Midbrain (tissue), 1 donor: ENCODE results near the gene ORC1.
"Not testable (repeated sequence)": the region's sequence is repeated elsewhere in the genome, so short reads cannot be mapped to it uniquely, and the experiment has no call there.

Experiments
- DNase-seq: peaks from one replicate; lab custom pipeline; 2025; lab: John Stamatoyannopoulos, UW

ORC1 gene

DNA sequence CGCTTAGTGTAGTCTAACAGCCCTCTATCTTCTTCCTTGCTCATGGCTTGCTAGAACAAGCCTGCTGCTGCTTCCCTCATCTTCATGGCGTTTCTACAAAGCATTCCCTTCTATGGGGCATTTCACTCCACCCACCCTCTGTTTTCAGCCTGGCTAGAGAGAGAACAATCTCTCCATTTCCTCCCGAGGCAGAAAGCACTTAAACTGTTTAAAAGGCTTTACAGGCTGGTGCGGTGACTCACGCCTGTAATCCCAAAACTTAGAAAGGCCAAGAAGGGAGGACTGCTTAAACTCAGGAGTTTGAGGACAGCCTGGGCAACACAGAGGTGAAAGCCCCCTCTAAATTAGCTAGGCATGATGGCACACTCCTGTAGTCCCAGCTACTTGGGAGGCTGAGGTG lies 17.8 kb downstream of the ORC1 start:
- DNase-seq = no peak

- DNase-seq = no peak
These were observed 18.8 kb downstream of the ORC1 start for GRCh38 chr1:52385376-52385775.

GRCh38 chr1:52369851-52370250 lies 34.4 kb downstream of the ORC1 start:
- not testable (repeated sequence) for DNase-seq

DNA sequence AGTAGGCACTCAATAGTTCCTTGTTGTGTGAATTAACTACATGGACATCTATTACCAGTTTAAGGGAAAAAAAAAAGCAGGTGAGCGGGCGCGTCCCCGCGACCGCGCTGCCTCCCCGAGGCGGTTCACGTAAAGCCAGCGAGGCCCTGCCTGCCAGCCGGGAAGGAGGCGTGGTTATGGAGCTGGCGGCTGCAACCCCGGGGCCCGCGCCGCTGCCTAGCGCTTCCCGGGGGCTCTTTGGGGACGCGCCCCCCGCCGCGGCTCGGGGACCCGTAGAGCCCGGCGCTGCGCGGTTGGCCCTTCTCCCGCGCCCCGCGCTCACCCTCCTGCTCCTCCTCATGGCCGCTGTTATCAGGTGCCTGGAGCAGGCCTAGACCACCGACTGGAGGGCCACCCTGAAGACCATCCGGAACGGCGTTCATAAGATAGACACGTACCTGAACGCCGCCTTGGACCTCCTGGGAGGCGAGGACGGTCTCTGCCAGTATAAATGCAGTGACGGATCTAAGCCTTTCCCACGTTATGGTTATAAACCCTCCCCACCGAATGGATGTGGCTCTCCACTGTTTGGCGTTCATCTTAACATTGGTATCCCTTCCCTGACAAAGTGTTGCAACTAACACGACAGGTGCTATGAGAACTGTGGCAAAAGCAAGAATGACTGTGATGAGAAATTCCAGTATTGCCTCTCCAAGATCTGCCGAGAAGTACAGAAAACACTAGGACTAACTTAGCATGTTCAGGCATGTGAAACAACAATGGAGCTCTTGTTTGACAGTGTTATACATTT lies 35.6 kb downstream of the ORC1 start:
- DNase-seq = peak; percentile 28

- DNase-seq = no peak
These were observed 37.0 kb downstream of the ORC1 start for GRCh38 chr1:52367272-52367671.

DNA sequence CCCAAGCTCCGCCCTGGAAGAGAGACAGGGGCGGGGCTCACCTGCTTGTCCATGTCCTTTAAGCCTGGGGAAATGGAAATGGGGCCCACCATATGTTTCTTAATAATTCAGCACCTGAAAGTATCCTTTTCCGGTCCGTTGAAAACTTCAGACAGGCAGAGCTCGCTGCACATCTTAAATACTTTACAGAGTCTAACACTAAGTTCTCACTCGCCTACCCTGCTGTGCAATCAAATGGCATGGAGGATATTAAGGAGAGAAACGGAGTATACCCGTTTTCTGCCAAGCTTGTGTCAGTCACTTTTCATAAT lies 37.8 kb downstream of the ORC1 start:
- DNase-seq = no peak

DNA sequence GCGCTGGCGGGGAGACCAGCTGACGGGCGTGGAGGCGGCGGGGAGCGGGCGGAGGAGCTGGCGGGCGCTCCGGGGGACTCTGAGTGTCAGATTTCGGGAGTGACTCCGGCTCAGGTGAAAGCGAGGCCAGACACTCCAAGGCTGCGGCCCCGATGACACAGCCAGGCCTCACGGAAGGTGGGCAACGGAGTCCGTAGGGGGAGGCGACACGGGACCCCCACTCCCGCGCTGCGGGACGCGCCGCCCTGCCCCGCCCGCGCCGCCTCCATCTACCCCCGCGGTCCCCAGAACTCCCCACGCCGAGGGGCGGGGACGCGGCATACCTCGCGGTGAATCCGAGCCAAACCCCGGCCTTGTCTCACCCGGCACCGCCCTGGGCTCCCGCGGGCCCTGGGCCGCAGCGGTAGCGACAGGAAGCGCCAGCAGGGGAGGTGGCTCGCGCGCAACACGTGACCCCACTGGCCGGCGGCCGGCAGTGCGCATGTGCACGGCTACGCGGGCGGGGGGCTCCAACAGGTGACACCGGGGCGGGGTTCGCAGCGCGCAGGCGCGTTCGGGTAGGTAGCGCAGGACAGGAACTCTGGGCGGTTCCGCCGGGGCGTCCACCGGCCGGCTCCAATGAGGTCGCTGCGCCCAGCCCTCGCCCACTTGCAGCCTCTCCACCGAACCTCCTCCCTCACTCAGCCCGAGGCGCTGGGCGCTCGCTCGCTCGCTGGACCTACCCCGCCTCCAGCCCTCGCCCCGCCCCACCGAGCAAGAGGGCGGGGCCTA lies 38.3 kb downstream of the ORC1 start, which contains the start of gene CC2D1B:
Gene CC2D1B, minus strand, starts transcription at position 460 of the 771 bp plus-strand sequence. CDS start 1,585 bp downstream, outside the sequence.
- DNase-seq = peak; percentile 91

GRCh38 chr1:52365071-52365745 lies 39.0 kb downstream of the ORC1 start:
- no peak for DNase-seq

DNA sequence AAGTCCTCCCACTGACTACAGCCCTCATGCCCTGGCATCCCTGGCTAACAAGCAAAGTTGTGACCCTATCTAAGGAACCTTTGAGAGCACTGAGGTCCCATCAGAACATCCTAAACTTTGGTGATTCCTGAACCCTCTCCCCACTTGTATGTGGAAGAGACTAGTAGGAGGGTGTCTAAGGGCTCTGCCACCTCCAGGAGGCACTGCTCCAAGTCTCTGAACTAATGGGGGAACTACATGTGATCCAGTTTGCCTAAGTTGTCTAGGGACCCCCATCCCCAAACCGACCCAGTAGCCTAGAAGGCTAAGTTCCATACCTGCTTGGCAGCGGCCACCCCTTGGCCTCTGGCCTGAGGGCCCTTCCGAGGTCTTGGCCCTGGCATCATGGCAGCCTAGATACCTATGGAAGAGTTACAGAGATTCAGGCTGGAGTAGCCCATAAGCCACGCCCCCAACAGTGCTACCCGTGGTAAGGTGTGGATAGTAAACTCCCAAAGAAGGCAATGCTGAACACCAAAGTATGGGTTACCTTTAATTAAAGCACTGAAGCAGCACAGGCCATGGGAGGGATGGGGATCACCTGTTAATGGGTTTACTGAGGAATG lies 39.9 kb downstream of the ORC1 start:
- no peak for DNase-seq

DNA sequence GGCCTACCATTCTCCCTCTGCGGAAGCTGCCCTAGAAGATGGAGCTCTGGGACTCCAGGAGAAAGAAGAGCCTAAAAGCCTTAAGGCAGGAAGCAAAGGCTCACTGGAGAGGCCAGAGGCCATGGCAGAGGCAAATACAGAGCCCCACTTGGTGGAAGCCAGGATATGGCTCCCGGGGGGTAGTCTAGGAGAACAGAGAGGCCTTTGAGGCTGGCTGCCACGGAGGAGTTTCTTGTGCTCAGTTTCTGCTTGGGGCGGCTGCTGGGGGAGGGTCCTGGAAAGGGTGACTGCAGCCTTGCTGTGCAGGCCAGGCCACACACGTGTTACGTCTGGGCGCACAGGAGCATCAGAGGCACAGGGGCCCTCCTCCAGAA lies 43.6 kb downstream of the ORC1 start:
- no peak for DNase-seq

GRCh38 chr1:52359676-52360594 lies 44.3 kb downstream of the ORC1 start:
- DNase-seq = no peak

DNA sequence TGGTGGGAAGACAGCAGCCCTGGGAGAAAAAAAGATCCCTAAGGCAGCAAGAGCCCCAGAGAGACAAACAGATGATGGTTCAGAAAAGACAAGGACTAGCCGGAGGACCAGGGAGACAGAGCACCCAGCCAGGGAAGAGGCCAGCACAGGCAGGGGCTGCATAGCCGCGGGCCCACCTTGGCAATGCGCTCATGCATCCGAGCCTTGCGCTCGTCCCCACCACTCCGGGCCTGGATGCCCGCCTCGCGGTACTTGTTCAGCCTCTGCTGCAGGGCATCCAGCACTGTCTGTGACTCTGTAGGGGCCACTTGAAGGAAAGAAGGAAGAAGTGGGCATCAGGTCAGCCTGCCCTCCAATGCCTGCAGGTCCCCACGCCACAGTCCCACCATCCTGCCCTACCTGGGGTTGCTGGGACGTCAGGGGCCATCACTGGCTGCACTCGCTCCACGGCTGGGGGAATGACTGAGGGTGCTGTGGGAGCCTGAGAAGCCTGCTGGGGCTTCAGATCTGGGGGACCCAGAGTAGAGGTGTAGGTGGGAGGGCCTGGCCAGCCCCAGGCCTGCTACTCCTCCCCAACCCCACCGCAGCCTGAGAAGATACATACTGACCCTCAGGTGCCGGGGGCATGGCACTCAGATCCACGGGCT lies 45.2 kb downstream of the ORC1 start:
- no peak for DNase-seq

- no peak for DNase-seq
These were observed 46.8 kb downstream of the ORC1 start for GRCh38 chr1:52357397-52357796.

DNA sequence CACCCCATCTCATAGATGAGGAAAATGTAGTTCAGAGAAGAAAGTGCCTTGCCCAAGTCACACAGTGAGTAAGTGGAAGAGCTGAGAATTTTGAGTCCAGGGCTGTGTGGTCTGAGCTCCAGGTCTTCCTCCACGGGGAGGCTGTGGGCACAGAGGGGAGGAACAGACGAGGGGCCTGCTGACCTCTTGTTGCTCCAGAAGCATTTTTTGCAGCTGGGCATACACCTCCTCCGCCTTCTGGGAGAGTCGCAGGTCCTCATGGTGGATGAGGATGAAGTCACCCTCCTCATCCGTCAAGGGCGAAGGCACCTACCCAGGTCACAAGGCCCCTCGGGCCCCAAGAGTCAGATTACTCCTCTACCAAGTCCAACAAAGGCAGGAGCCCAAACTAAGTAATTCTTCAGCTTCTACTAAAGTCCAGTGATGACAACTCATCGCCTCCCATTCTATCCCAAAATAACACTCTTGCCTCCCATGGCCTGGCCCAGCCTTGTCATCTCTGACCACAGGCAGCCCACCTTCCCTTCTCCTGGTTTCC lies 47.3 kb downstream of the ORC1 start:
- DNase-seq = no peak

DNA sequence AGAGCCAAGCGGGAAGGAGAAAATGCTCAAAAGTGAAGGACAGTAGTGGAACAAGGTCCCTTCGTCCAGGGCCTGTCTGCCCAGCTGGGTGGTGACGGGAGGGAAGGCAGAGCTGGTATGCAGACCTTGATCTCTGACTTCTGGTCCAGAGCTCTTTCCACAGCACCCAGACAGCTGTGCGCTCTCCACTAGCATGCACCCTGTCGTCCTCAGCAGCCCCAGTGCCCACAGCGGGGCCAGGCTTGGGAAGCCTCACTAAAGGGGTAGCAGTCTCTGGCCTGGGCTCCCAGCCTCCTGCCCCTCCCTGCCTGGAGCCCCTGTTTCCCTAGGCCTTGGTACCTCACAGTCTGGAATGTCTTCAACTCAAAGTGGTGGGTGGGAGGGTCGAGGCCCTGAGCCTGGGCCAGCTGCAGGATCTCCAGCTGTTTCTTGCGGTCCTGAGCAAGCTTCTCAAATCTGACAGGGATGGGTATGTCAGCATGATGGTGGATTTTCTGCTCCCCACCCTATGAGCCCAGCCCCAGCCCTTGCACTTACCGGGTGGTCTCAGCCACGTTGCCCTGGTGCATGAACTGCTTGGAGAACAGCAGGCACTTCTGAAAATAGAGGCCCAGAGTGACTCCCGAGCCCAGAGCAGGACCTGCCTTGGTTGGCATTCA lies 48.2 kb downstream of the ORC1 start:
- no peak for DNase-seq

GRCh38 chr1:52355436-52355835 lies 48.8 kb downstream of the ORC1 start:
- no peak for DNase-seq

- no peak for DNase-seq
These were observed 51.5 kb downstream of the ORC1 start for GRCh38 chr1:52352690-52353089.

- peak; percentile 49 for DNase-seq
These were observed 55.4 kb downstream of the ORC1 start for GRCh38 chr1:52348704-52349300.

DNA sequence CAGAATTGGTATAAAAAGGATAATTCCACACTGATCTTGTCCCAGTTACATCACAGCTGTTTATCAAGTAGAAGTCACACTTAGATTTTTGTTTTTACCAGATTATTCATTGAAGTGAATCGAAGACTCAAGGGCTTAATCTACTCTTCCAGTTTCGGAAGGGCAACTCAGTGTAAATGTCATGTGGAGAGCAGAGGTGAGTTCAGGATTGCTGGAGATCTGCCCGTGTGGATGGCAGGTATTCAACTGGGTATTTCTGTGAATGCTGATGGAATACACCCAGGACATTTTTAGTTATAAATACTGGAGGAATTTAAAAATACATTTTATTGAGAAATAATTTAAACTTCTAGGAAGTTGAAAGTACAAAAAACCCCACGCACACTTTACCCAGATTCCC lies 57.6 kb downstream of the ORC1 start:
- DNase-seq = no peak

DNA sequence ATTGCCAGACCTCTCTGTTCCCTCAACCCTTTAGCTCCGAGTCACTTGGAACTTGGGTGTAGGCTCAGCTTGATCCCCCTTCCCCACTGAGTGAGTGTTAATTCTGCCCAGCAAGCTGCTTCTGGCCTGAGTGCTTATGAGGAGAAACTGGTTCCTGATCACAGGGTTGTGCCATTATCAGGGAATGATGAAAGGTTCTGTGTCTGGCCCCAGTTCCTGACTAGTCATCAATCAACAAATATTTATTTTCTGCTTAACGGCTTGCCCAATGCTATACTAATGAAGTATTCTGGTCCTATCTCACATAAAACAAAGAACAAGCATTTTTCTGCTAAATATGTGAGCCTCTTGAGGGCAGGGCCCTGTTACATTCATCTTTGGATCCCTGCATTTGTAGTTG lies 59.0 kb downstream of the ORC1 start:
- no peak for DNase-seq
